Measurements from ENCODE around the gene DCAF8L2. TPM values are rescaled to one million over a fixed set of nuclear protein-coding genes. Genes with fewer than 3 reads are reported as not detected.

DCAF8L2 gene
- total and polyA plus RNA-seq, 2 donors (not counting 1 experiment from before 2014, with no cell fraction given), result not detected

GRCh38 chrX:27796640-27797257, 206.6 kb downstream of the DCAF8L2 start:
- H3K27me3 ChIP-seq (ENCODE audit: control insufficient read depth, insufficient read depth, low read length), result no peaks in the 10 kb centered on the region
- no peaks in the 10 kb centered on the region for H3K79me2 ChIP-seq (ENCODE audit: control insufficient read depth, insufficient read depth, low read length)
- TF ChIP-seq, protein P1, sequence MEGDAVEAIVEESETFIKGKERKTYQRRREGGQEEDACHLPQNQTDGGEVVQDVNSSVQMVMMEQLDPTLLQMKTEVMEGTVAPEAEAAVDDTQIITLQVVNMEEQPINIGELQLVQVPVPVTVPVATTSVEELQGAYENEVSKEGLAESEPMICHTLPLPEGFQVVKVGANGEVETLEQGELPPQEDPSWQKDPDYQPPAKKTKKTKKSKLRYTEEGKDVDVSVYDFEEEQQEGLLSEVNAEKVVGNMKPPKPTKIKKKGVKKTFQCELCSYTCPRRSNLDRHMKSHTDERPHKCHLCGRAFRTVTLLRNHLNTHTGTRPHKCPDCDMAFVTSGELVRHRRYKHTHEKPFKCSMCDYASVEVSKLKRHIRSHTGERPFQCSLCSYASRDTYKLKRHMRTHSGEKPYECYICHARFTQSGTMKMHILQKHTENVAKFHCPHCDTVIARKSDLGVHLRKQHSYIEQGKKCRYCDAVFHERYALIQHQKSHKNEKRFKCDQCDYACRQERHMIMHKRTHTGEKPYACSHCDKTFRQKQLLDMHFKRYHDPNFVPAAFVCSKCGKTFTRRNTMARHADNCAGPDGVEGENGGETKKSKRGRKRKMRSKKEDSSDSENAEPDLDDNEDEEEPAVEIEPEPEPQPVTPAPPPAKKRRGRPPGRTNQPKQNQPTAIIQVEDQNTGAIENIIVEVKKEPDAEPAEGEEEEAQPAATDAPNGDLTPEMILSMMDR (conservative IDR thresholded peaks at IDR 0.05 in 1 of 2, IDR thresholded peaks at IDR 0.05 in 1 of 2; ENCODE audit: low read depth in 1 of 2, low read length in 2 of 2), result no peak
- TF ChIP-seq EZH2 (IDR thresholded peaks at IDR 0.05; ENCODE audit: low read length, missing control alignments), result no peak
- no peak for DNase-seq (ENCODE audit: low read depth in 2 of 2)
- no peaks in the 10 kb centered on the region for H4K20me1 ChIP-seq (ENCODE audit: control insufficient read depth, extremely low read depth, insufficient read depth, low read length)
- H3K9me3 ChIP-seq (ENCODE audit: control insufficient read depth, insufficient read depth, low read depth, low read length), result no peaks in the 10 kb centered on the region
- no peak overlapping the region for H2AFZ ChIP-seq (ENCODE audit: low read length)
- H3K4me2 ChIP-seq (ENCODE audit: extremely low read depth, insufficient read depth, low read length), result no peak overlapping the region
- no peaks in the 10 kb centered on the region for H3K36me3 ChIP-seq (ENCODE audit: control insufficient read depth, insufficient read depth, low read length)
- H3K27ac ChIP-seq (ENCODE audit: insufficient read depth, low read length), result no peak overlapping the region
- H3K9ac ChIP-seq (ENCODE audit: insufficient read depth, low read length), result no peak overlapping the region
- H3K4me3 ChIP-seq (replicated peaks in 1 of 4; ENCODE audit: control extremely low read depth in 1 of 4, insufficient read depth in 1 of 4, low read depth in 3 of 4, low read length in 4 of 4), result no peak overlapping the region
- no peaks in the 10 kb centered on the region for H3K4me1 ChIP-seq (ENCODE audit: control insufficient read depth, extremely low read depth, insufficient read depth, low read length)

- TF ChIP-seq, protein P1 (conservative IDR thresholded peaks at IDR 0.05 in 1 of 2, IDR thresholded peaks at IDR 0.05 in 1 of 2; ENCODE audit: low read depth in 1 of 2, low read length in 2 of 2), result no peak
- no peak for TF ChIP-seq EZH2 (IDR thresholded peaks at IDR 0.05; ENCODE audit: low read length, missing control alignments)
- Histone ChIP-seq H3K4me2 (ENCODE audit: extremely low read depth, insufficient read depth, low read length) (no peak overlapping the region), H3K4me3 (replicated peaks in 1 of 4; ENCODE audit: control extremely low read depth in 1 of 4, insufficient read depth in 1 of 4, low read depth in 3 of 4, low read length in 4 of 4) (no peak overlapping the region)
Observed at GRCh38 chrX:27797575-27797974, 207.4 kb downstream of the DCAF8L2 start.

More at GRCh38 chrX:27797575-27797974, 207.4 kb downstream of the DCAF8L2 start:
- Histone ChIP-seq H3K9me3 (ENCODE audit: control insufficient read depth, insufficient read depth, low read depth, low read length) (no peaks in the 10 kb centered on the region), H3K27me3 (ENCODE audit: control insufficient read depth, insufficient read depth, low read length) (no peaks in the 10 kb centered on the region), H3K79me2 (ENCODE audit: control insufficient read depth, insufficient read depth, low read length) (no peaks in the 10 kb centered on the region), H3K36me3 (ENCODE audit: control insufficient read depth, insufficient read depth, low read length) (no peaks in the 10 kb centered on the region), H3K27ac (ENCODE audit: insufficient read depth, low read length) (no peak overlapping the region), H4K20me1 (ENCODE audit: control insufficient read depth, extremely low read depth, insufficient read depth, low read length) (no peaks in the 10 kb centered on the region), H2AFZ (ENCODE audit: low read length) (no peak overlapping the region), H3K9ac (ENCODE audit: insufficient read depth, low read length) (no peak overlapping the region), H3K4me1 (ENCODE audit: control insufficient read depth, extremely low read depth, insufficient read depth, low read length) (no peaks in the 10 kb centered on the region)
- no peak for DNase-seq (ENCODE audit: low read depth in 2 of 2)

Other genes with a start within 250 kb of the DCAF8L2 start
- not detected in 2 replicates for gene PPP4R3C, start 127.0 kb upstream of the DCAF8L2 start, total RNA-seq
- gene PPP4R3C, start 127.0 kb upstream of the DCAF8L2 start, polyA plus RNA-seq, result not detected in 2 replicates
- gene MAGEB10, start 217.6 kb downstream of the DCAF8L2 start, total RNA-seq, result not detected in 2 replicates
- not detected in 2 replicates for gene MAGEB10, start 217.6 kb downstream of the DCAF8L2 start, polyA plus RNA-seq

All from fibroblast of lung (primary cell).